Caco-2 (cell line): ENCODE results near the gene DPYSL5. TPM values are rescaled to one million over a fixed set of nuclear protein-coding genes. Genes with fewer than 3 reads are reported as not detected.

Experiments used
- BruUV-seq: library from RNA; stranded (reverse); fragments of 400-500 nt; replicated peaks from 2 replicates; lab custom pipeline; 2021; lab: Mats Ljungman, UMichigan
- CTCF ChIA-PET: fragments of 300-600 bp; sonication (Branson Sonifier 250); formaldehyde crosslinking; loops from one replicate; lab custom pipeline; 2022; ENCODE audit warnings: antibody characterized with exemption; lab: Charles Lee
- POLR2A ChIA-PET: fragments of 300-600 bp; sonication (Branson Sonifier 250); formaldehyde crosslinking; loops from one replicate; lab custom pipeline; 2022; ENCODE audit warnings: antibody characterized with exemption; lab: Charles Lee
- DNase-seq, 2 experiments: peaks; one replicate each; pipeline versions ENCODE4 v3.0.0 to v3.0.0-alpha.2; 2020 to 2022
- H3K27me3 ChIP-seq: replicated peaks from 2 replicates; pipeline ENCODE4 v1.6.0; 2011; ENCODE audit warnings: low read length; ENCODE audit not compliant: control insufficient read depth, insufficient read depth
- H3K36me3 ChIP-seq: 2 replicates; pipeline ENCODE4 v1.5.1; 2011; ENCODE audit warnings: low read length; ENCODE audit not compliant: control insufficient read depth, insufficient read depth
- H3K4me1 ChIP-seq: fragments of 250-450 bp; sonication (Bioruptor Pico); 2 replicates; pipeline ENCODE4 v1.5.1; 2020; ENCODE audit warnings: mild to moderate bottlenecking
- H3K4me3 ChIP-seq: 2 replicates; pipeline ENCODE4 v1.5.1; 2011; ENCODE audit warnings: low read depth, mild to moderate bottlenecking, control low read depth, low read length
- H3K9me3 ChIP-seq: fragments of 250-450 bp; sonication (Bioruptor Pico); 2 replicates; pipeline ENCODE4 v1.5.1; 2020; ENCODE audit warnings: mild to moderate bottlenecking, moderate library complexity
- H3K27ac Mint-ChIP-seq: one replicate; pipeline ENCODE4 v1.8.0; 2022; ENCODE audit warnings: mixed read lengths; ENCODE audit not compliant: unreplicated experiment
- H3K27me3 Mint-ChIP-seq: one replicate; pipeline ENCODE4 v1.8.0; 2022; ENCODE audit warnings: mixed read lengths; ENCODE audit not compliant: insufficient read depth, unreplicated experiment
- H3K36me3 Mint-ChIP-seq: one replicate; pipeline ENCODE4 v1.8.0; 2022; ENCODE audit warnings: mild to moderate bottlenecking, mixed read lengths; ENCODE audit not compliant: insufficient read depth, unreplicated experiment
- H3K4me1 Mint-ChIP-seq: one replicate; pipeline ENCODE4 v1.8.0; 2022; ENCODE audit warnings: low read depth, mixed read lengths; ENCODE audit not compliant: unreplicated experiment
- H3K4me3 Mint-ChIP-seq: one replicate; pipeline ENCODE4 v1.8.0; 2022; ENCODE audit warnings: mild to moderate bottlenecking, moderate library complexity, mixed read lengths; ENCODE audit not compliant: unreplicated experiment
- H3K9me3 Mint-ChIP-seq: one replicate; pipeline ENCODE4 v1.8.0; 2022; ENCODE audit warnings: mixed read lengths; ENCODE audit not compliant: unreplicated experiment
- CTCF ChIP-seq, 2 experiments: fragments of 200-600 bp in 1 of 2; IDR thresholded peaks; 1 replicate in 1 of 2; 2 replicates in 1 of 2; pipeline versions ENCODE4 v1.5.1 to v1.8.0; 2011 to 2022; ENCODE audit warnings: antibody characterized with exemption in 1 of 2, control low read depth in 1 of 2, inconsistent platforms in 1 of 2, low read depth in 1 of 2, low read length in 1 of 2, mild to moderate bottlenecking in 1 of 2, moderate library complexity in 1 of 2; ENCODE audit not compliant: insufficient read depth in 1 of 2, severe bottlenecking in 1 of 2, unreplicated experiment in 1 of 2
- intact Hi-C: fragments of 100-400 bp; cut with micrococcal nuclease; formaldehyde crosslinking; loops from one replicate; pipeline ENCODE4 v1.10.0; 2022; ENCODE audit not compliant: unreplicated experiment
- total RNA-seq: library from RNA; stranded (reverse); gene quantifications from 2 replicates; pipeline ENCODE4 v1.2.3, GENCODE V29; 2022

DPYSL5 gene
- total RNA-seq, 1 experiment from 2014 or later, result 2.4 TPM

- no peak overlapping the region for H3K4me3 Mint-ChIP-seq
- ChIA-PET CTCF (no interaction called here), POLR2A (no interaction called here)
- TF ChIP-seq CTCF (IDR thresholded peaks at IDR 0.05; ENCODE audit: insufficient read depth in 1 of 2, low read depth in 1 of 2, low read length in 1 of 2, severe bottlenecking in 1 of 2, unreplicated experiment in 1 of 2), result no peak
- DNase-seq, result no peak
- Histone ChIP-seq H3K27me3 (no peaks in the 10 kb centered on the region), H3K4me1 (no peaks in the 10 kb centered on the region), H3K9me3 (no peaks in the 10 kb centered on the region), H3K36me3 (no peaks in the 10 kb centered on the region), H3K4me3 (no peak overlapping the region)
- BruUV-seq, result no TSS peak
- H3K27ac Mint-ChIP-seq, result no peak overlapping the region
- H3K36me3 Mint-ChIP-seq, result no peaks in the 10 kb centered on the region
- intact Hi-C loops, result no loop called here
- H3K9me3 Mint-ChIP-seq, result no peaks in the 10 kb centered on the region
- peaks cover 25% of the 10 kb centered on the region for H3K27me3 Mint-ChIP-seq
- no peaks in the 10 kb centered on the region for H3K4me1 Mint-ChIP-seq
These were observed 16.7 kb downstream of the DPYSL5 start for GRCh38 chr2:26864646-26865045.

- no peak for TF ChIP-seq CTCF (IDR thresholded peaks at IDR 0.05; ENCODE audit: insufficient read depth in 1 of 2, low read depth in 1 of 2, low read length in 1 of 2, severe bottlenecking in 1 of 2, unreplicated experiment in 1 of 2)
- Mint-ChIP-seq H3K27me3 (peaks cover 10% of the 10 kb centered on the region), H3K27ac (no peak overlapping the region), H3K9me3 (no peaks in the 10 kb centered on the region), H3K4me1 (no peaks in the 10 kb centered on the region), H3K36me3 (no peaks in the 10 kb centered on the region), H3K4me3 (no peak overlapping the region)
- H3K4me3 ChIP-seq, result no peak overlapping the region
- intact Hi-C loops, result no loop called here
- no peaks in the 10 kb centered on the region for H3K36me3 ChIP-seq
- H3K27me3 ChIP-seq, result no peaks in the 10 kb centered on the region
- H3K4me1 ChIP-seq, result no peaks in the 10 kb centered on the region
- DNase-seq, result no peak
- no peaks in the 10 kb centered on the region for H3K9me3 ChIP-seq
- CTCF ChIA-PET, result interaction anchor here (0.6 to 0.8 kb wide), 2 partner anchors 51 to 755 kb away, joined by 3 to 5 read pairs; no protein-coding TSS in a partner anchor
- no TSS peak for BruUV-seq
- POLR2A ChIA-PET, result no interaction called here
These were observed 22.7 kb downstream of the DPYSL5 start for GRCh38 chr2:26870585-26871095.

GRCh38 chr2:26873286-26873983, 25.5 kb downstream of the DPYSL5 start:
- Mint-ChIP-seq H3K36me3 (no peaks in the 10 kb centered on the region), H3K4me3 (no peak overlapping the region), H3K27me3 (peaks cover 10% of the 10 kb centered on the region), H3K27ac (no peak overlapping the region), H3K9me3 (no peaks in the 10 kb centered on the region), H3K4me1 (no peaks in the 10 kb centered on the region)
- no peak for DNase-seq
- H3K9me3 ChIP-seq, result no peaks in the 10 kb centered on the region
- POLR2A ChIA-PET, result no interaction called here
- H3K27me3 ChIP-seq, result no peaks in the 10 kb centered on the region
- H3K36me3 ChIP-seq, result no peaks in the 10 kb centered on the region
- no peak for TF ChIP-seq CTCF (IDR thresholded peaks at IDR 0.05; ENCODE audit: insufficient read depth in 1 of 2, low read depth in 1 of 2, low read length in 1 of 2, severe bottlenecking in 1 of 2, unreplicated experiment in 1 of 2)
- H3K4me1 ChIP-seq, result no peaks in the 10 kb centered on the region
- intact Hi-C loops, result no loop called here
- H3K4me3 ChIP-seq, result no peak overlapping the region
- CTCF ChIA-PET, result no interaction called here
- no TSS peak for BruUV-seq
